ENCODE results near the gene PCNT. TPM values are rescaled to one million over a fixed set of nuclear protein-coding genes. Genes with fewer than 3 reads are reported as not detected.

PCNT gene, protein sequence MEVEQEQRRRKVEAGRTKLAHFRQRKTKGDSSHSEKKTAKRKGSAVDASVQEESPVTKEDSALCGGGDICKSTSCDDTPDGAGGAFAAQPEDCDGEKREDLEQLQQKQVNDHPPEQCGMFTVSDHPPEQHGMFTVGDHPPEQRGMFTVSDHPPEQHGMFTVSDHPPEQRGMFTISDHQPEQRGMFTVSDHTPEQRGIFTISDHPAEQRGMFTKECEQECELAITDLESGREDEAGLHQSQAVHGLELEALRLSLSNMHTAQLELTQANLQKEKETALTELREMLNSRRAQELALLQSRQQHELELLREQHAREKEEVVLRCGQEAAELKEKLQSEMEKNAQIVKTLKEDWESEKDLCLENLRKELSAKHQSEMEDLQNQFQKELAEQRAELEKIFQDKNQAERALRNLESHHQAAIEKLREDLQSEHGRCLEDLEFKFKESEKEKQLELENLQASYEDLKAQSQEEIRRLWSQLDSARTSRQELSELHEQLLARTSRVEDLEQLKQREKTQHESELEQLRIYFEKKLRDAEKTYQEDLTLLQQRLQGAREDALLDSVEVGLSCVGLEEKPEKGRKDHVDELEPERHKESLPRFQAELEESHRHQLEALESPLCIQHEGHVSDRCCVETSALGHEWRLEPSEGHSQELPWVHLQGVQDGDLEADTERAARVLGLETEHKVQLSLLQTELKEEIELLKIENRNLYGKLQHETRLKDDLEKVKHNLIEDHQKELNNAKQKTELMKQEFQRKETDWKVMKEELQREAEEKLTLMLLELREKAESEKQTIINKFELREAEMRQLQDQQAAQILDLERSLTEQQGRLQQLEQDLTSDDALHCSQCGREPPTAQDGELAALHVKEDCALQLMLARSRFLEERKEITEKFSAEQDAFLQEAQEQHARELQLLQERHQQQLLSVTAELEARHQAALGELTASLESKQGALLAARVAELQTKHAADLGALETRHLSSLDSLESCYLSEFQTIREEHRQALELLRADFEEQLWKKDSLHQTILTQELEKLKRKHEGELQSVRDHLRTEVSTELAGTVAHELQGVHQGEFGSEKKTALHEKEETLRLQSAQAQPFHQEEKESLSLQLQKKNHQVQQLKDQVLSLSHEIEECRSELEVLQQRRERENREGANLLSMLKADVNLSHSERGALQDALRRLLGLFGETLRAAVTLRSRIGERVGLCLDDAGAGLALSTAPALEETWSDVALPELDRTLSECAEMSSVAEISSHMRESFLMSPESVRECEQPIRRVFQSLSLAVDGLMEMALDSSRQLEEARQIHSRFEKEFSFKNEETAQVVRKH (N-terminal part only)
- 15.9 TPM for total RNA-seq (ENCODE audit: insufficient read depth, low replicate concordance)

DNA sequence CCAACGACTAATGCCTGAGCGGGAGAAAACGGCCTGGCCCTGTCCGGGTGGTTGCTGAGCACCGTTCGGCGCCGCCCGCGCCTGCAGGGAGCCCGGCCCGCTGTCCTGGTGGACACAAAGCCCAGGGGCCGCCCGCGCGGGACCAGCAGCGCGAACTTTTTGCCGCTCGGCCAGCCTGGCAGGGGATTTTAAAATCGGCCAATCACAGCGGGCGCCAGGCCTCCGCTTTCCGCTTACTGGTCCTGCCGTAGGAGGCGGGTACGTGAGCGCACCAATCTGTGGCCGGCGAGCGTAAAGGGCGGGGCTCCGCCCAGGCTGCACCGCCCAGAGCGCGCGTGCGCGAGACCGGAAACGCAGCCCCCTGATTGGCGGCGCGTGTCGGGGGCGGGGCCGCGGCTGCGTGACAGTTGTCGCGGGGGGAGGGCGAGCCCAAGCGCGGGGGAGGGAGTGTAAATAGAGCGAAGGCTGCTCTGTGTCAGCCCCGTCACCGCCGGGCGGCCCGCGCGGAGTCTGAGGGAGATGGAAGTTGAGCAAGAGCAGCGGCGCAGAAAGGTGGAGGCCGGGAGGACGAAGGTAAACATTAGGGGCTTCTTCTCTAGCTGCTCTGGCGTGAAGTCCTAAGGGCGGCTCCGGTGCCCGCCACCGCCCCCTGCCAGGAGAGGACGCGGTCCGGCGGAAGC is at the start of gene PCNT, which contains the start of gene C21orf58:
PCNT (plus strand) TSS at position 447 of the 680 bp plus-strand sequence; CDS start at position 520, 73 bp downstream.
C21orf58 (minus strand) TSS at position 161 of the 680 bp plus-strand sequence. CDS start 1,132 bp downstream, outside the sequence.
- peak; percentile 99 for DNase-seq (ENCODE audit: low spot score)

DNA sequence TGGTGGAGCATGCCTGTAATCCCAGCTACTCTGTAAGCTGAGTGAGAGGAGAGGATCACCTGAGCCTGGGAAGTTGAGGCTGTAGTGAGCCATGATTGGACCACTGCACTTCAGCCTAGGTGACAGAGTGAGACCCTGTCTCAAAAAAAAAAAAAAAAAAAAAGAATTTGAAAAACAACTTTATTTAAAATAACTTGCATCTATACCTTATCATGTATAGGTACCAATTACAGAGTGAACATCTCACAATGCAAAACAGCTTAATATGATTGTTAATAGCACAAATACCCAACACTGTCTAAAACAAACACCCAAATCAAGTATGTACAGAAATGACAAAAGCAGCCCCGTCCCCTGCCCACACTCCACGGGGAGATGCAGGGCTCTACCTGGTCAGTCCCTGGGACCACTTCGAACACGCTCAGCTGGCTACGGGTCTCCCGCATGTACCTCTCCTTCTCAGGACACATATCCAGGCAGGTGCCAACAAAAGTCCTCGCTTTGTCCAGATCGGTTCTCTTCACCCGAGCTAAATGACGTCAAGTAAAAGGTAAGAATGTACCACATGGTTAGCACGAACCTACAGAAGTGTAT is 49.1 kb upstream of the PCNT start:
- no peak for DNase-seq (ENCODE audit: low spot score)

DNA sequence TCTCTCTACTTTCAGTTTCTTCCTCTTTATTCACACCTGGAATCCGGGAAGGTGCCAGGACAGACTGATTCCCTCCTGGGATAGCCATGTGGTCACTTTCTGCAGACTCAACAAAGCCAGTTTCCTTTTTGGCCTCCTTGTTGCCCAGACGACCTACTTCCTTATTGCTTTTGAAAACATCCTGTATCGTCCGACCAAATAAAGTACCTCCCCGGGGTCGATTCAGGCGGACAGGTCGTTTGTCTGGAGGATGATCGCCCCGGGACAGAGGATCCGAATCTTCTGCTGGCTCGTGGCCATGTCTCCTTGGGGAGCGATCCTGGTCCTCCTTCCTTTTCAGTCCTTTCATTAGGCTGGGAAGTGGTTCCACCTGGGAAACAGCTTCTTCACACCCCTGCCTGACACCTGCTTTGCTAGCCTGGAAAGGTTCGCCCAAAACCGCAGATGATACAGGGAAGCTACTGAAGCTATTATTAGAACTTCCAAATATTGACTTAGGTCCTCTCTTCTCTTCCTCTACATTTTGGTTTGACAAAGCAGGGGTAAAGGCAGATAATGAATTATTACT is 39.8 kb upstream of the PCNT start:
- no peak for DNase-seq (ENCODE audit: low spot score)

DNA sequence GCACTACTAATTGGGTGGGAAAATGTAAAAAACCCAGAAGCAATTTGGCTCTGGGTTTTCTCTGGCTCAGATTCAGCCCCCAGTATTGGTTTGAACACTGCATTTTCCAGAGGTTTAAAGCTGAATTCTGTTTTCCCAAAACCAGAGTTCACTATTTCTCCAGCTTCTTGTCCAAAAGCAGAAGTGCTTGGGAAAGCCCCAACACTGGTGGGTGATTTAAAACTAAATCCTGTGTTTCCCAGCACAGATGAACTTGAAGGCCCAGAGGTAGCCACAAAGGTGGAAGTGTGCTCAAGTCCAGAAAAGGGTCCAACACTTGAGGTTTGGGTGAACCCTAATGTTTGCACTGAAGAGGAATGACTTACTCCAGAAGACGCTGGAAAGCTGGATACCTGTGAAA is 39.2 kb upstream of the PCNT start:
- no peak for DNase-seq (ENCODE audit: low spot score)

DNA sequence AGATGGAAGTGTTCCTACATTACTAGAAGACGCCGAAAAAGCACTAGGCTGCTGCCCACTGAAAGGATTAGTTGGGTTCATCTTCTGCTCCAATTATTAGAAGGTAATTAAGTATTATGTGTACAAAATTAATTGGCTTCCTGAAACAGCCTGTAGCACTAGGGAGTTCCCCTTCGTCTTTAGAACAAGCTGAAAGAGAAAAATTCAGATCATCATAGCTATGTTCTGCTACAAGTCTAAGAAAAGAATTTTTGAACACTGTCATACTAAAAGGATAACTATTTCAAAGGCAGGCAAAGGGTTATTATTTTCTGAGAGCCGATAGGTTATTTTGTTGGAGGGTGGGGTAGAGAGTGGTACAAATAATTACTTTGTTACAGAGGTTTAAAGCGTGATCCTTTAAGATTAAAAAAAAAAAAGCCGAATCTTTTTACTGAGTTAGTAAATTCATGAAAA is 38.7 kb upstream of the PCNT start, which contains the start of gene MCM3AP:
MCM3AP (minus strand) TSS at position 406 of the 456 bp plus-strand sequence; CDS start at position 81, 325 bp downstream.
- DNase-seq (ENCODE audit: low spot score): no peak

DNA sequence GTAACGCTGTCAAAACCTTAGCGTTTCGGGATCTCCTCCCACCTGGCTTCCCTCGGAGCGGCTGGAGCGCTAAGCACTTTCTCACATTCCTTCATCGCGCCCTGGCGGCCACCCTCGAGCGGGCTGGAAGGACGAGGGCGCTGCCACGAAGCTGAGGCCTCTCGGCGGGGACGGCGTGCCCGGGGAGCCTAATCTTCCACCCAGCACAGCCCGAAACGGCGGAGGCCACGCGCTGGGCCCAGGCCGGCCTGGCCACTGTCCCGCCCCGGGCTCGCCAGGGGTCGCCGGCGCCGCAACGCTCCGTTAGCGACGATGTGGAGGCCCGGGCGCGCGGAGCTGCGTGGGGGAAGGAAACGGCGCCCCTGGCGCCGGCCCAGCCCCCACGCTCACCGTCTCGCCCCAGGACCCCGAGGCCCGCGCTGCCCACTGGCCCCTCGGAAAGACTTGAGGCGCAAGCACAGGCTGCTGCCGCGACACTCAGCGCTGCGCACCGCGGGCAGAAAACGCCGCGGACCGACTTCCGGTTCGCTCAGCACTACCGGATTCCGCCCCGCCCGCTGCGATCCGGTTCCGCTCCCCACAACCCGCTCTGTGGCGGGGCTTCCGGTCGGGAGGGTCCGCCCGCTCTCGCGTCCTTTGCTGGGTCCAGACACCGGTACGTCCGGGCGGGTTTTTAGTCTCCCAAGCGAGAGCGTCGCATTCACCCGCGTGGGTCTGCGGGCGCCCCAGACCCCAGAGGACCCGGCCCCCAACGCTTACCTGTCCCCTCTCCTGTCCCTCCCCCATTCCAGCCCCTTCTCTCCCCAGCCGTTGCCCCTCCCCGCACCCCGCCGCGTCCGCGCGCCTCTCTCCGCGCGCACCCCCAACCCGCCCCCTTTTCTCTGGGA is 38.0 kb upstream of the PCNT start, which contains the start of gene YBEY:
YBEY (plus strand) TSS at position 582 of the 887 bp plus-strand sequence. CDS start 572 bp downstream, outside the sequence.
- peak; percentile 95 for DNase-seq (ENCODE audit: low spot score)

DNA sequence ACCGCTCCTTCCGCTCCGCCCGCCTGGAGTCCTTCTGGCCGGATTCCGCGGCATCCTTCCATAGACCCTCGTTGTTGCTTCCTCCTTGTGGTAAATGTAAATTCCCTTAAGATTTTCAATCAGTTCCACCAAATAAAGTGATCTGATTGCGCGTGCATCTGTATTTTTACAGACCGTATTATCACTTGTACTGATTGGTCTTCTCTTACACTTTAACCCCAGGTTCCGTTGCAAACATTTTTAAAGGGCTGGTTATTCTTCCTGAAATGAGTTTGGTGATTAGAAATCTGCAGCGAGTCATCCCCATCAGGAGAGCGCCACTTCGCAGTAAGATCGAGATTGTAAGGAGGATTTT is 37.3 kb upstream of the PCNT start:
- no peak for DNase-seq (ENCODE audit: low spot score)

DNA sequence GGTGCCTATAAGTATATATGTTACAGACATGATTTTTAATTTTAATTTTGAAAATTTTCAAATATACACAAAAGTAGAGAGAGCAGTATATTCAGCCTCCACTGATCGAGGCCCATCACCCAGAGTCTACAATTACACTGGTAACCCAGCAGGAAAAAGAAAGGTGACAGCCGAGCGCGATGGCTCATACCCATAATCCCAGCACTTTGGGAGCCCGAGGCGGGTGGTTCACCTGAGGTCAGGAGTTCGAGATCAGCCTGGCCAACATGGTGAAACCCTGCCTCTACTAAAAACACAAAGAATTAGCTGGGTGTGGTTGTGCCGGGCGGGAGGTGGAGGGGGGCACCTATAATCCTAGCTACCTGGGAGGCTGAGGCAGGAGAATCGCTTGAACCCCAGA is 36.4 kb upstream of the PCNT start:
- no peak for DNase-seq (ENCODE audit: low spot score)

DNA sequence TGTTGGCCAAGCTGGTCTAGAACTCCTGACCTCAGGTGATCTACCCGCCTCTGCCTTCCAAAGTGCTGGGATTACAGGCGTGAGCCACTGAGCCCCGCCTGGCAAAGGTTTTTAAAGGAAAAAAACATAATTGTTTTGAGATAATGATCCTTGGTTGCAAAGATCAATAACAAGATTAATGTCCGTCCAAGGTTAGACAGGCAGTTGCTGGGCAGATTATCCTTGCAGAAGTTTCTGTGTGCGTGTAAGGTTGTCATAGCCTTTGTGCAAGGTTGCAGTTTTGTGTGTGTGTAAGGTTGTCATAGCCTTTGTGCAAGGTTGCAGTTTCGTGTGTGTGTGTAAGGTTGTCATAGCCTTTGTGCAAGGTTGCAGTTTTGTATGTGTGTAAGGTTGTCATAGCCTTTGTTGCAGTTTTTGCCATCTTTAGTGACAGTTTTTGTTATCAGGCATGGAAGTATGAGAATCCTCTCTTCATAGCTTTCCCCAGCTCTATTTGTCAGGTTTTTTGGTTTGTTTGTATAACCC is 34.2 kb upstream of the PCNT start:
- no peak for DNase-seq (ENCODE audit: low spot score)

DNA sequence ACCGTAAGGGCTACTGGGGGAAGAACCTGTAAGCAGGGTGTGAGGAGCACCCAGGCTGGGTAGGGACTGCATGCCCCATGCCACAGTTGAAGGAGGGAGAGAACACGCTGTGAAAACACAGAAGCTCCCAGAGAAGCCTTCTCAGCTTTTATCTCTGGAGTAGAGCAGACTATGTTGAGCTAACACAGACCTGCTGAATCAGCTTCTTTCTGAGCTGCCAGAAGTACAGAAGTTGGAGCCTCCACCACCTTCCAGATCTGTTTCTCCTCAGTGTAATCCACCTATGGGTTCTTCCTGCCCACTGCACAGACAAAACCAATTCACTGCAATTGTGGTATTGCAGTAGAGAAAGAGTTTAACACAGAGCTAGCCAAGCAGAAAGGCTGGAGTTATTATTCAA is 32.4 kb upstream of the PCNT start:
- DNase-seq (ENCODE audit: low spot score): no peak

DNA sequence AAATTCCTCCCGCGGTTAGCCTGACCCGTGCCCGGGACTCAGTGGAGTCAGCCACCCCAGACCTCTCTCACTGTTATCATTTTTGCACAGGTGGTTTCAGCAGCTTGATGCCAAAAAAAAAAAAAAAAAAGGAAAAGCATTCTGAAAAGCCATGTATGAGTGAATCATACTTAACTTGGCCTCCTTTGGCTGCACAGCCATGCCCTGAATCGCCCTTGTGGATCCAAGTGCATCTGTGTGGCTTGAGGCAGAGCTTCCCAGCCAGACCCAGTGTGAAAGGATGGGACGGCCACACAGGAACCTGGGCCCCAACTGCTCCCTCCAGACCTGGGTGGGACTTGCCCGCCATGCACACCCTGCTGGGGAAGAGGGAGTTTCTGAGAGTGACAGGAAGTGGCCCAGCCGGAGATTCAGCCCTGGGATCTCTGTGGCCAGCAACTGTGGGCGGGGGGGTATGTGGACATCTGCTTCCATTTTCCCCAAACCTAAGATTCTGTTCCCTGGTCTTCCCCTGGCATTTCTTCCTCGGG is 29.2 kb upstream of the PCNT start:
- no peak for DNase-seq (ENCODE audit: low spot score)

DNA sequence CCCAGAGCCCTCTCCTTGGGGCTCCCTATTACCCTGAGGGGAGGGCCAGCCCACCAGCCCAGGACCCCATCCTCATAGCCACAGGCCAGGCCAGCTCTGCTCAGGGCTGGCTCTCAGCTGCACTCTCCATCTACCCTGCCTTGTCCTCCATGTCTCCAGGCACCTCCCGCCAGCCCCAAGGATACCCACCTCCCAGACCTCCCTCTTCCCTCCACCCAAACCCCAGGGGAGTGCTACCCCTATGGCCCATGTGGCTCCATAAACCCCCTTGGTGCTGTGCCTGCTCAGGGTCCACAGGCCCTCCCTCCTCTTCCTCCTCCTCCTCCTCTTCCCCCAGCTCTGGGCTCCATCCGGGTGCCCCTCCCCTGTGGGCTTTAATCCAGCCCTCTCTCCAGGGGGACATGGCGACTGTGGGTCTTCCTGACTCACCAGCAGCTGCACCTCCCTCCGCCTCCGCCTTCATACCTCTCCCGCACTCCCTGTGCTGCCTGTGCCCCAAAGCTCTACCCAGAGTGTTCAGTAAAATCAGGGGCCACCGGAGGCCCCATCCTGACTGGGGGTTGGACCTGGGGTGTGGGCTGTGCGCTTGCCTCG is 28.7 kb upstream of the PCNT start:
- no peak for DNase-seq (ENCODE audit: low spot score)

DNA sequence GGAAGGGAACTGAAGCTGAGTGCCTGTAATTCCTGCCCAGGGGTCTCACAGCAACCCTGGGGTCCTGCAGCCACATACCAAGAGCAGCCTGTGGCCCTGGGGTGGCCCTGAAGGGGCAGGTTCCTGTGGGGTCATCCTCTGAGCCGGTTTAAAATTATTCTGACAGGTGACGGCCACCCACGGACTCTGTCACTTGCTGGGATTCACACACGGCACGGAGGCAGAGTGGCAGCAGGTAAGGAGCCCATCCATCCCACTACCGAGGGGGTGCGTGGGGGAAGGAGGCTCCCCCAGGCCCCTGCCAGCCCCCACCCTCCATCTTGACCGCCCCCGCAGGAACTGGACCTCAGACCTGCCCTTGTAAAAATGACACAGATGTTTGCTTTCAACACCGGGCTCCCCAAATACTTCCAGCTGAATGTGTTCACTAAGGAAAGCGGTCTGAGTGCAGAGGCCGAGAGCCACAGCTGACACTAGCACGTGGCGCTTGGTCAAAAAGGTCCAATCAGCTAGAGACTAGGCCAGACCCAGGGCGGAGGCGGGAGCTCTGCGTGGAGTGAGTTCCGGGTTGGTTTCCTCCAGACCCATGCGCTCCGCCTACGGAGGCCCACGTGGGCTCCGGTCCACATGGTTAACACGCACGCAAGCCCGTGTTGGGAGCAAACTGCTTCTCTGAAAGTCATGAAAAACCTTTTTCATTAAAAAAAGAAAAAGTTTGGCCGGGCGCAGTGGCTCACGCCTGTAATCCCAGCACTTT is 27.8 kb upstream of the PCNT start:
- no peak for DNase-seq (ENCODE audit: low spot score)

DNA sequence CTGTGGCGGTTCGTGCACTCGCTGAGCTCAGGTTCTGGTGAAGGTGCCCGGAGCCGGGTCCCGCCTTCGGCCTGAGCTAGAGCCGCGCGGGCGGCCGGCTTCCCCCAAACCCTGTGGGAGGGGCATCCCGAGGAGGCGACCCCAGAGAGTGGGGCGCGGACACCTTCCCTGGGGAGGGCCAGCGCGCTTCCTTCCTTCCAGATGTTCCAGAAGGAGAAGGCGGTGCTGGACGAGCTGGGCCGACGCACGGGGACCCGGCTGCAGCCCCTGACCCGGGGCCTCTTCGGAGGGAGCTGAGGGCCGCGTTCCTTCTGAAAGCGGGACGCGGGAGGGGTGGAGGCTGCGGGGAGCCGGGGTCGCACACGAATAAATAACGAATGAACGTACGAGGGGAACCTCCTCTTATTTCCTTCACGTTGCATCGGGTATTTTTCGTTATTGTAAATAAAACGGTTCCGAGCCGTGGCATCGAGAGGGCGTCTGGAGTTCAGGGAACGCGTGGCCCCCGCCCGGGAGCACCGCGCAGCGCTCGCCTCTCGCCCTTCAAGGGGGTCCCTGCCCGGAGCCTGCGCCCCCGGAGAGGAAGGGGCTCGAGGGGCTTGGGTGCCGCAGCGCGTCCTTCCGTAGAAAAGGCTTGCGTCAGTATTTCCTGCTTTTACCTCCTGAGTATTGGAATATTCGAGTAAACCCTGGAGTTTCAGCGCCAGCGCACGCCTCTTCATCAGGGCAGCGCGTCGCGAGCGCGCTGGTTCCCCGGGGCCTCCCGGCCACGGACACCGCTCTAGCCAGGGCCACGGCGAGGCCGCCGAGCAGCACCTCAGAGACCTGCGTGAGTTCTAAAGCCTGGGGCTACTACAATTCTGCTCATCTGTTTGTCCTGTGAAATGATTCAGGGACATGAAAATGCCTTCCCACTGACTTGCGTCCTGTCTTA is 26.4 kb upstream of the PCNT start:
- DNase-seq (ENCODE audit: low spot score): peak; percentile 42

DNA sequence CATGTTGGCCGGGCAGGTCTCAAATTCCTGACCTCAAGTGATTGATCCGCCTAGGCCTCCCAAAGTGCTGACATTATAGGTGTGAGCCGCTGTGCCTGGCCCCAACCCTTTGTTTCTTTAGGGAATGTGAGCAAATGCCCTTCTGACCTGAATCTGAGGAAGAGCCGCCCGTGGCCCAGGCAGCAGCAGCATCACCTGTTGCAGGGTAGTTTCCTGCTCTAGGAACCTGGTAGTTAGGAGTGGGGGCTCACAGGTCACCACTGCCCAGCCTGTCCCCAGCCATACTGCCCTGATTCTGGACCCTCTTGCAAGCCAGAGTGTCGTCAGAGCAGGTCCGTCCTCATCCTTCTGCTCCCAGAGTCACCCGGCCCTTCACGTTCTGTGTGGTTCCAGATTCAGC is 24.8 kb upstream of the PCNT start:
- no peak for DNase-seq (ENCODE audit: low spot score)

DNA sequence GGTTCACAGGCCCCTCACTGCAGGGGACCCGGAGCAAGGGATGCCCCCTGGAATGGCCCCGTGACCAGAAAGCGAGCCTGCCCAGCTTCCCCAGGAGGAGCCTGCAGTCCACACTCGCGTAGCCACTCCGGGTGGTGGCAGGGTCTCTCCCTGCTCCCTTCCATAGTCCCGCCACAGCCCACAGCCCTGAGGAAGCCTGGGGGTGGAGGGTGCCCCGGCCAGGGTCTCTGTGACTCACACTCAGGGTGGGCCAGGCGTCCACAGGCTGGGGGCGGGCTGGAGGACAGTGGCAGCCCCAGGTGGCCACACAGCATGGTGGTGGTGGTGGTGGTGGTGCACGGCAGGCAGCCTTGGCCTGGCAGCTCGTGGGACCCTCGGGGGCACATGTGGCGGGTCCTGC is 22.2 kb upstream of the PCNT start:
- no peak for DNase-seq (ENCODE audit: low spot score)

Data from umbilical cord (tissue), 2 donors.